Brain microvascular endothelial cell (primary cell): ENCODE data around the gene BCORL1.

Experiments
- DNase-seq: peaks from one replicate; pipeline ENCODE4 v3.0.0-alpha.2; 2020
- H3K27ac ChIP-seq: fragments of 250-450 bp; sonication (Bioruptor Pico); 2 replicates; pipeline ENCODE4 v1.5.1; 2020; ENCODE audit warnings: mild to moderate bottlenecking, moderate library complexity
- H3K27me3 ChIP-seq: fragments of 250-450 bp; sonication (Bioruptor Pico); replicated peaks from 2 replicates; pipeline ENCODE4 v1.5.1; 2020; ENCODE audit warnings: mild to moderate bottlenecking
- H3K36me3 ChIP-seq: fragments of 250-450 bp; sonication (Bioruptor Pico); replicated peaks from 2 replicates; pipeline ENCODE4 v1.5.1; 2020; ENCODE audit warnings: mild to moderate bottlenecking
- H3K4me3 ChIP-seq: 2 replicates; pipeline ENCODE4 v1.5.1; 2011; ENCODE audit warnings: low read depth, mild to moderate bottlenecking, control low read depth, low read length, moderate library complexity
- CTCF ChIP-seq: IDR thresholded peaks from 2 replicates; pipeline ENCODE4 v1.5.1; 2011; ENCODE audit warnings: low read depth, mild to moderate bottlenecking, moderate library complexity, low read length, control low read depth, inconsistent platforms; ENCODE audit errors: missing control alignments
- in situ Hi-C: cut with HindIII; loops from 2 replicates; pipeline ENCODE4 v1.10.0; 2017; ENCODE audit warnings: low sequenced_read_pairs, low pct_ligation_motif_present

BCORL1 gene

DNA sequence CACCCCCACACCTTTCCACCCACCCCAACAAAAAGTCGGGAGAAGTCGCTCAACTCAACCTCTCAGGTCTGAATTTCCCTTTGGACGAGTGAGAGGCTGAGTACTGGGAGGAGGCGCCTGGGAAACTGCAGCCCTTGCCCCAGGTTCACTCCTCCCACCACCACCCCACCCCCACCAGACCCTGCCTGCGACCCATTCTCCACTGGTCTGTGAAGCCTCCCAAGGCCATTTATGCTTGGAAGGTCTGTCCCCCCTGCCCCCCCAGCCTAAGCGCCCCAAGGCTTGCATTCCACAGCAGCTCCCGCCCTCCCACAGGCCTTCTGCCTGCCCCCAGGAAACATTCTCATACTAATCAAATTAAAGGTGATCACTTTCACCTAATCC lies 100.7 kb downstream of the BCORL1 start:
- H3K27ac ChIP-seq, result no peak overlapping the region

GRCh38 chrX:130083656-130084382 lies 101.4 kb downstream of the BCORL1 start:
- Histone ChIP-seq H3K36me3 (no peaks in the 10 kb centered on the region), H3K27me3 (no peaks in the 10 kb centered on the region), H3K4me3 (no peak overlapping the region), H3K27ac (no peak overlapping the region)
- in situ Hi-C loops, result no loop called here
- DNase-seq, result no peak
- no peak for TF ChIP-seq CTCF

More for the DNA sequence above, 100.7 kb downstream of the BCORL1 start:
- Histone ChIP-seq H3K27me3 (no peaks in the 10 kb centered on the region), H3K4me3 (no peak overlapping the region), H3K36me3 (no peaks in the 10 kb centered on the region)
- DNase-seq, result no peak
- TF ChIP-seq CTCF, result no peak
- in situ Hi-C loops, result no loop called here

GRCh38 chrX:130084631-130085237 lies 102.3 kb downstream of the BCORL1 start:
- TF ChIP-seq CTCF, result no peak
- no peaks in the 10 kb centered on the region for H3K27me3 ChIP-seq
- DNase-seq, result no peak
- no peak overlapping the region for H3K27ac ChIP-seq
- H3K36me3 ChIP-seq, result no peaks in the 10 kb centered on the region
- H3K4me3 ChIP-seq, result no peak overlapping the region
- in situ Hi-C loops, result no loop called here

DNA sequence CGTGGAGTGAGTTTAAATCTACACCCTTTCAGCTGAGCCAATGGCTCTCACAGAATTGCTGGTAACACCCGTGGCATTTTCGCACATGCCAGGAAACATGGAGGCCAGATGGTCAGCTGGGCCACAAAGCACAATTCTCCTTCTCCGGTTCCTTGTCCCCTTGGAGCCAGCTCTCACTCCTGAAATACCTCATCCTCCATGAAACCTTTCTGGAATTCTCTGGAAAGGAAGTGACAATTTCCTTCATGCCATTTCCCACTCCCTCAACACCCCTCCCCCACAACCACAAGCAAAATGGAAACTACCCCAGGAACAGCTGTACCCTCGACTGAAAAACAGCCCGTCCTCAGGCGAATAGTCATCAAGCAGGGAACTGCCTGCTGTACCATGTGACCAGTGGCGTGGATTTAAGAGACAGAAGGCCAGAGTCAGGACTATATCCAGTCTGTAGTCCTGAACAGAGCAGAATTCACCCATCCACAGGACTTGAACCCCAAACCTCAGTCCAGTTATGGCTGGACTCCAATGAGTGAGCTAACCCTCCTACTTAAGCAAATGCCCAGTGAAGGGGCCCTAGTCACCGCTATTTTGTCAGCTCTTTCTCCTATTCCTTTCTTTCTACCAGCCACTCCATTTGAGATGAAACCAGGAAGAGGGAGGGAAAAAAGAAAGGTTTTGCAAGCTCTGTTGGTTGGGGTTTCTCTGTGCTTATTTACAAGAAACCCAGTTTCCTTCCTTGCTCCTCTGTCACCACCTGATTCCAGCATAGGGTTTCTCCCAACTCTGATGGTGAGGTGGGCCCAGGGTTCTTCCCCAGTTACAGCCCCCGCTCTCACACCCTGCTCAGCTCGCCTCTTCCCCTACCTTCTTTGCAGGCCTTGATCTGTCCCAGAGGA lies 103.4 kb downstream of the BCORL1 start:
- no peak for DNase-seq
- no peak overlapping the region for H3K27ac ChIP-seq
- in situ Hi-C loops, result no loop called here
- no peaks in the 10 kb centered on the region for H3K27me3 ChIP-seq
- no peaks in the 10 kb centered on the region for H3K36me3 ChIP-seq
- H3K4me3 ChIP-seq, result no peak overlapping the region
- no peak for TF ChIP-seq CTCF

- Histone ChIP-seq H3K4me3 (no peak overlapping the region), H3K27me3 (no peaks in the 10 kb centered on the region), H3K27ac (no peak overlapping the region), H3K36me3 (no peaks in the 10 kb centered on the region)
- no peak for TF ChIP-seq CTCF
- in situ Hi-C loops, result no loop called here
- DNase-seq, result no peak
These were observed 104.2 kb downstream of the BCORL1 start for GRCh38 chrX:130086447-130087206.
